Retinal pigment epithelial cell (primary cell): ENCODE data around the gene MAPRE3.

Experiments
- DNase-seq: peaks from one replicate; pipeline ENCODE4 v3.0.0-alpha.2; 2010; ENCODE audit warnings: low read depth
- H3K4me3 ChIP-seq: 2 replicates; pipeline ENCODE4 v1.5.1; 2011; ENCODE audit warnings: mild to moderate bottlenecking, low read length, control low read depth, moderate library complexity
- CTCF ChIP-seq: conservative IDR thresholded peaks from 2 replicates; pipeline ENCODE4 v1.5.1; 2011; ENCODE audit warnings: low read depth, low read length, control low read depth, inconsistent platforms

The MAPRE3 gene

GRCh38 chr2:26951236-26951635 lies 19.2 kb upstream of the MAPRE3 start:
- TF ChIP-seq CTCF, result no peak
- DNase-seq, result no peak
- no peak overlapping the region for H3K4me3 ChIP-seq

- no peak for DNase-seq
- no peak overlapping the region for H3K4me3 ChIP-seq
- no peak for TF ChIP-seq CTCF
Observed at GRCh38 chr2:26952374-26952773, 18.1 kb upstream of the MAPRE3 start.

GRCh38 chr2:26954135-26954534 lies 16.3 kb upstream of the MAPRE3 start:
- no peak for TF ChIP-seq CTCF
- no peak overlapping the region for H3K4me3 ChIP-seq
- no peak for DNase-seq

GRCh38 chr2:26957041-26957440 lies 13.4 kb upstream of the MAPRE3 start:
- no peak for TF ChIP-seq CTCF
- H3K4me3 ChIP-seq, result no peak overlapping the region
- no peak for DNase-seq

- no peak for DNase-seq
- no peak for TF ChIP-seq CTCF
- H3K4me3 ChIP-seq, result no peak overlapping the region
Observed at GRCh38 chr2:26957534-26957933, 12.9 kb upstream of the MAPRE3 start.

GRCh38 chr2:26959331-26959730 lies 11.1 kb upstream of the MAPRE3 start:
- no peak for DNase-seq
- H3K4me3 ChIP-seq, result no peak overlapping the region
- TF ChIP-seq CTCF, result no peak

- TF ChIP-seq CTCF, result no peak
- DNase-seq, result no peak
- H3K4me3 ChIP-seq, result no peak overlapping the region
Observed at GRCh38 chr2:26964446-26965130, 5.8 kb upstream of the MAPRE3 start.
